ENCODE data around the gene ZBTB3.
A peak's percentile ranks its signal among the peaks of the same experiment; 100 is the strongest.

Gene ZBTB3

GRCh38 chr11:62725646-62726045 lies 28.3 kb downstream of the ZBTB3 start:
- TF ChIP-seq TAF1 (IDR thresholded peaks at IDR 0.05; ENCODE audit: borderline replicate concordance, insufficient read depth, low read length): 0 out of 2 replicates have a peak, but pooled peaks have one; percentile 8
- no peak for TF ChIP-seq POLR2AphosphoS5 (IDR thresholded peaks at IDR 0.05; ENCODE audit: low read depth, low read length)

- TF ChIP-seq TAF1 (IDR thresholded peaks at IDR 0.05; ENCODE audit: borderline replicate concordance, insufficient read depth, low read length) (no peak), FOXP2 (optimal IDR thresholded peaks at IDR 0.05; ENCODE audit: borderline replicate concordance, extremely low read depth, extremely low read length, insufficient read depth) (no peak), SIN3A (IDR thresholded peaks at IDR 0.05; ENCODE audit: borderline replicate concordance, insufficient read depth, low read length) (no peak), POLR2AphosphoS5 (IDR thresholded peaks at IDR 0.05; ENCODE audit: low read depth, low read length) (no peak), REST (IDR thresholded peaks at IDR 0.05; ENCODE audit: insufficient read depth in 1 of 2, low read depth in 2 of 2, low read length in 2 of 2) (no peak)
Observed at GRCh38 chr11:62724171-62724570, 29.8 kb downstream of the ZBTB3 start.

- no peak; the same call in 1 of the 2 replicates for TF ChIP-seq POLR2AphosphoS5 (IDR thresholded peaks at IDR 0.05; ENCODE audit: low read depth, low read length)
Observed at GRCh38 chr11:62721994-62722393, 32.0 kb downstream of the ZBTB3 start.

GRCh38 chr11:62719302-62719978 lies 34.5 kb downstream of the ZBTB3 start:
- TF ChIP-seq FOXP2 (optimal IDR thresholded peaks at IDR 0.05; ENCODE audit: borderline replicate concordance, extremely low read depth, extremely low read length, insufficient read depth) (no peak), TAF1 (IDR thresholded peaks at IDR 0.05; ENCODE audit: borderline replicate concordance, insufficient read depth, low read length) (no peak), POLR2AphosphoS5 (IDR thresholded peaks at IDR 0.05; ENCODE audit: low read depth, low read length) (no peak), REST (IDR thresholded peaks at IDR 0.05; ENCODE audit: insufficient read depth in 1 of 2, low read depth in 2 of 2, low read length in 2 of 2) (no peak), SIN3A (IDR thresholded peaks at IDR 0.05; ENCODE audit: borderline replicate concordance, insufficient read depth, low read length) (no peak)

- no peak for TF ChIP-seq TAF1 (IDR thresholded peaks at IDR 0.05; ENCODE audit: borderline replicate concordance, insufficient read depth, low read length)
- no peak for TF ChIP-seq POLR2AphosphoS5 (IDR thresholded peaks at IDR 0.05; ENCODE audit: low read depth, low read length)
- TF ChIP-seq REST (IDR thresholded peaks at IDR 0.05; ENCODE audit: insufficient read depth in 1 of 2, low read depth in 2 of 2, low read length in 2 of 2): no peak
- TF ChIP-seq SIN3A (IDR thresholded peaks at IDR 0.05; ENCODE audit: borderline replicate concordance, insufficient read depth, low read length): no peak
- TF ChIP-seq FOXP2 (optimal IDR thresholded peaks at IDR 0.05; ENCODE audit: borderline replicate concordance, extremely low read depth, extremely low read length, insufficient read depth): no peak
Observed at GRCh38 chr11:62716816-62717215, 37.1 kb downstream of the ZBTB3 start.

- TF ChIP-seq POLR2AphosphoS5 (IDR thresholded peaks at IDR 0.05; ENCODE audit: low read depth, low read length): no peak
- TF ChIP-seq FOXP2 (optimal IDR thresholded peaks at IDR 0.05; ENCODE audit: borderline replicate concordance, extremely low read depth, extremely low read length, insufficient read depth): no peak
- TF ChIP-seq TAF1 (IDR thresholded peaks at IDR 0.05; ENCODE audit: borderline replicate concordance, insufficient read depth, low read length): no peak
Observed at GRCh38 chr11:62716206-62716605, 37.8 kb downstream of the ZBTB3 start.
